HepG2 (cell line): ENCODE data around the gene MIX23. TPM values are rescaled to one million over a fixed set of nuclear protein-coding genes. Genes with fewer than 3 reads are reported as not detected.

Experiments
- ADNP ChIP-seq: sonication (generic); formaldehyde crosslinking; IDR thresholded peaks from 2 replicates; pipeline ENCODE4 v1.4.0; 2020; ENCODE audit warnings: missing genetic modification reagents
- AFF4 ChIP-seq: sonication (generic); formaldehyde crosslinking; IDR thresholded peaks from 2 replicates; pipeline ENCODE4 v1.4.0; 2020; ENCODE audit warnings: missing genetic modification reagents
- FOXC1 ChIP-seq: sonication (generic); formaldehyde crosslinking; IDR thresholded peaks from 2 replicates; pipeline ENCODE4 v1.8.0; 2022; ENCODE audit warnings: mild to moderate bottlenecking, missing genetic modification reagents, borderline replicate concordance
- IRX3 ChIP-seq: sonication (generic); formaldehyde crosslinking; IDR thresholded peaks from 2 replicates; pipeline ENCODE4 v1.8.1; 2023; ENCODE audit warnings: mild to moderate bottlenecking, low read depth, missing genetic modification reagents, borderline replicate concordance
- KAT7 ChIP-seq: IDR thresholded peaks from 2 replicates; pipeline ENCODE4 v1.6.1; 2018; ENCODE audit warnings: borderline replicate concordance, missing compliant biosample characterization
- KDM5B ChIP-seq: sonication (generic); formaldehyde crosslinking; IDR thresholded peaks from 2 replicates; pipeline ENCODE4 v1.4.0; 2020; ENCODE audit warnings: missing genetic modification reagents, mild to moderate bottlenecking, borderline replicate concordance
- MBD4 ChIP-seq: IDR thresholded peaks from 2 replicates; pipeline ENCODE4 v1.6.1; 2012; ENCODE audit warnings: low read length, inconsistent platforms, borderline replicate concordance
- PHF5A ChIP-seq: IDR thresholded peaks from one replicate; pipeline ENCODE4 v1.6.1; 2018; ENCODE audit warnings: low read depth, missing genetic modification reagents; ENCODE audit not compliant: unreplicated experiment
- PRMT3 ChIP-seq: sonication (generic); formaldehyde crosslinking; IDR thresholded peaks from 2 replicates; pipeline ENCODE4 v1.8.1; 2022; ENCODE audit warnings: low read depth, mild to moderate bottlenecking, moderate library complexity, missing genetic modification reagents, borderline replicate concordance
- REL ChIP-seq: sonication (generic); formaldehyde crosslinking; conservative IDR thresholded peaks from 2 replicates; pipeline ENCODE4 v1.8.0; 2022; ENCODE audit warnings: mild to moderate bottlenecking, missing genetic modification reagents, moderate library complexity
- SIX4 ChIP-seq: sonication (generic); formaldehyde crosslinking; IDR thresholded peaks from 2 replicates; pipeline ENCODE4 v1.4.0; 2020; ENCODE audit warnings: missing genetic modification reagents
- ZFP36L2 ChIP-seq: sonication (generic); formaldehyde crosslinking; IDR thresholded peaks from 2 replicates; pipeline ENCODE4 v1.4.0; 2020; ENCODE audit warnings: missing genetic modification reagents
- ZNF274 ChIP-seq: sonication (generic); formaldehyde crosslinking; IDR thresholded peaks from 2 replicates; pipeline ENCODE4 v1.5.1; 2020; ENCODE audit warnings: mild to moderate bottlenecking, missing genetic modification reagents
- ZNF333 ChIP-seq: sonication (generic); formaldehyde crosslinking; IDR thresholded peaks from 2 replicates; pipeline ENCODE4 v1.4.0; 2020; ENCODE audit warnings: mild to moderate bottlenecking, missing genetic modification reagents, borderline replicate concordance
- ZNF44 ChIP-seq: sonication (generic); formaldehyde crosslinking; IDR thresholded peaks from 2 replicates; pipeline ENCODE4 v1.5.1; 2020; ENCODE audit warnings: mild to moderate bottlenecking, missing genetic modification reagents
- ZNF446 ChIP-seq: sonication (generic); formaldehyde crosslinking; IDR thresholded peaks from 2 replicates; pipeline ENCODE4 v1.5.0; 2020; ENCODE audit warnings: mild to moderate bottlenecking, missing genetic modification reagents
- ZNF576 ChIP-seq: sonication (generic); formaldehyde crosslinking; IDR thresholded peaks from 2 replicates; pipeline ENCODE4 v1.4.0; 2020; ENCODE audit warnings: mild to moderate bottlenecking, missing genetic modification reagents
- ZNF609 ChIP-seq: sonication (generic); formaldehyde crosslinking; IDR thresholded peaks from 2 replicates; pipeline ENCODE4 v1.4.0; 2020; ENCODE audit warnings: mild to moderate bottlenecking, missing genetic modification reagents, borderline replicate concordance
- ZNF629 ChIP-seq: sonication (generic); formaldehyde crosslinking; conservative IDR thresholded peaks from 2 replicates; pipeline ENCODE4 v1.5.0; 2020; ENCODE audit warnings: missing genetic modification reagents
- polyA plus RNA-seq, 8 experiments: library from polyadenylated mRNA; depleted of rRNA in 3 of 8; stranded (reverse) in 7 of 8; unstranded in 1 of 8; fragments of >200 nt; fragmentation: Illumina TruSeq in 4 of 8; extraction: Trizol in 4 of 8; gene quantifications; 2 replicates each; pipeline versions ENCODE4 v1.2.1 to v1.2.3, GENCODE V29; 2011 to 2016; ENCODE audit warnings: low read depth in 4 of 8, missing spikeins in 1 of 8, mixed read lengths in 1 of 8; ENCODE audit not compliant: insufficient read depth in 1 of 8
- total RNA-seq, 5 experiments: library from RNA; depleted of rRNA; stranded (reverse); fragments of >200 nt; fragmentation: Illumina TruSeq; extraction: Trizol; gene quantifications; 2 replicates each; pipeline ENCODE4 v1.2.3, GENCODE V29; 2016; ENCODE audit warnings: low read depth in 1 of 5

The MIX23 gene
- total and polyA plus RNA-seq, 2 of the 13 experiments (the other 11 are each of a cell fraction or from before 2014, with no cell fraction given), result 20.0 to 152 TPM

- TF ChIP-seq ZNF609 (CRISPR knock-in tag) (no peak), FOXC1 (CRISPR knock-in tag) (no peak; the same call in 1 of the 2 replicates), ZNF576 (CRISPR knock-in tag) (0 out of 2 replicates have a peak, but pooled peaks have one; percentile 59), ZFP36L2 (CRISPR knock-in tag) (0 out of 2 replicates have a peak, but pooled peaks have one; percentile 33), ZNF44 (CRISPR knock-in tag) (0 out of 2 replicates have a peak, but pooled peaks have one; percentile 1), ZNF629 (CRISPR knock-in tag) (no peak; the same call in 1 of the 2 replicates), ADNP (CRISPR knock-in tag) (no peak), AFF4 (CRISPR knock-in tag) (no peak), ZNF446 (peak; percentile 23; the same call in 1 of the 2 replicates), KDM5B (CRISPR knock-in tag) (peak; percentile 73; the same call in 1 of the 2 replicates), MBD4 (no peak; the same call in 1 of the 2 replicates), ZNF274 (peak; percentile 38; the same call in 1 of the 2 replicates), IRX3 (no peak), REL (CRISPR knock-in tag) (0 out of 2 replicates have a peak, but pooled peaks have one; percentile 62), PHF5A (CRISPR knock-in tag) (no peak), PRMT3 (CRISPR knock-in tag) (no peak), ZNF333 (CRISPR knock-in tag) (0 out of 2 replicates have a peak, but pooled peaks have one; percentile 82), SIX4 (CRISPR knock-in tag) (0 out of 2 replicates have a peak, but pooled peaks have one; percentile 19), KAT7 (CRISPR knock-in tag) (peak; percentile 68; the same call in 1 of the 2 replicates)
Observed at GRCh38 chr3:122415762-122416654, 33.0 kb upstream of the MIX23 start, which contains the start of gene WDR5B (continued).
